Left lung (tissue), 10 donors: ENCODE data around the gene CMTM3. TPM values are rescaled to one million over a fixed set of nuclear protein-coding genes. Genes with fewer than 3 reads are reported as not detected.
"Not testable (repeated sequence)": the region's sequence is repeated elsewhere in the genome, so short reads cannot be mapped to it uniquely, and the experiment has no call there.

ENCODE experiments used
- ATAC-seq: fragments of 200-7000 bp; cut with Tn5 transposase; one replicate; pipeline ENCODE4 v1.9.1; 2020; ENCODE audit warnings: moderate library complexity
- DNase-seq, 4 donors: peaks; one replicate each; pipeline ENCODE4 v3.0.0-alpha.2; 2013 to 2020
- H3K27ac ChIP-seq, 2 donors: fragments of 200-600 bp; sonication (generic) in 1 of 2; one replicate each; pipeline versions ENCODE4 v1.5.0 to v1.8.0; 2020 to 2021
- H3K27me3 ChIP-seq, 2 donors: fragments of 200-600 bp; sonication (generic) in 1 of 2; one replicate each; pipeline versions ENCODE4 v1.5.0 to v1.8.0; 2020 to 2021
- H3K36me3 ChIP-seq, 2 donors: fragments of 200-600 bp; sonication (generic) in 1 of 2; one replicate each; pipeline versions ENCODE4 v1.5.0 to v1.8.0; 2020 to 2021
- H3K4me1 ChIP-seq, 2 donors: fragments of 200-600 bp; one replicate each; pipeline ENCODE4 v1.8.0; 2021
- H3K4me3 ChIP-seq, 2 donors: fragments of 200-600 bp; sonication (generic) in 1 of 2; one replicate each; pipeline versions ENCODE4 v1.5.0 to v1.8.0; 2020 to 2021; ENCODE audit warnings: mild to moderate bottlenecking in 1 of 2
- H3K9me3 ChIP-seq, 2 donors: fragments of 200-600 bp; sonication (generic) in 1 of 2; one replicate each; pipeline versions ENCODE4 v1.5.0 to v1.8.0; 2020 to 2021
- intact Hi-C, 2 donors: fragments of 100-400 bp; cut with DNase I; formaldehyde crosslinking; loops; one replicate each; pipeline versions ENCODE4 v1.11.2 to v1.14.2; 2022
- polyA plus RNA-seq, 6 donors: library from polyadenylated mRNA; unstranded; fragments of 120-200 nt; gene quantifications; one replicate each; pipeline ENCODE4 v1.2.1, GENCODE V29; 2013; ENCODE audit not compliant: insufficient read length in 6 of 6
- total RNA-seq, 2 donors: library from RNA; stranded (reverse); fragmentation: NEBNext Ultra II Directional; extraction: Animal tissue kit (Norgen Biotek cat#: 25700); gene quantifications; one replicate each; pipeline ENCODE4 v1.2.1, GENCODE V29; 2021
- TF ChIP-seq, protein P1 (sequence below), 2 donors: fragments of 200-600 bp; sonication (generic) in 1 of 2; IDR thresholded peaks; one replicate each; pipeline versions ENCODE4 v1.5.0 to v1.8.0; 2021; ENCODE audit warnings: antibody characterized with exemption in 2 of 2
- donor health status: DM: no; HTN: yes; CAD: no.
- donor health status: DM: no; HTN: no; CAD: no.

Gene CMTM3
- total and polyA plus RNA-seq, 8 donors: 42.6 to 102 (median 82.9) TPM

DNA sequence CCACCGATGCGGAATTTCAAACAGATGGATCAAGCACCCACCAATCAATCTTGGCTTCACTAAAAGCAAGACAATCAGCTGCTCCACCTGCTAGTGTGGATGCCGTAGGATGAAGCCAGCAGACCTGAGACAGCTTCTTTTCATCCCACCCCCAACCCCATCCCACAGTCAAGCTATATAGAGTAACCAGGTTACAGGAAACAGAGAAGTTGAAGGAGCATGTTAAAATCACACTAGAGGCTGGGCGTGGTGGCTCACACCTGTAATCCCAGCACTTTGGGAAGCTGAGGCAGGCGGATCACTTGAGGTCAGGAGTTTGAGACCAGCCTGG is 54.3 kb downstream of the CMTM3 start:
- Histone ChIP-seq H3K4me3 (no peak overlapping the region), H3K4me1 (peaks cover 8 to 23% of the 10 kb centered on the region in 2 donors), H3K27ac (no peak overlapping the region), H3K27me3 (no peaks in the 10 kb centered on the region), H3K9me3 (no peaks in the 10 kb centered on the region), H3K36me3 (no peaks in the 10 kb centered on the region)
- ATAC-seq (no peak), DNase-seq (no peak)
- intact Hi-C loops: no loop called here
- TF ChIP-seq, protein P1, sequence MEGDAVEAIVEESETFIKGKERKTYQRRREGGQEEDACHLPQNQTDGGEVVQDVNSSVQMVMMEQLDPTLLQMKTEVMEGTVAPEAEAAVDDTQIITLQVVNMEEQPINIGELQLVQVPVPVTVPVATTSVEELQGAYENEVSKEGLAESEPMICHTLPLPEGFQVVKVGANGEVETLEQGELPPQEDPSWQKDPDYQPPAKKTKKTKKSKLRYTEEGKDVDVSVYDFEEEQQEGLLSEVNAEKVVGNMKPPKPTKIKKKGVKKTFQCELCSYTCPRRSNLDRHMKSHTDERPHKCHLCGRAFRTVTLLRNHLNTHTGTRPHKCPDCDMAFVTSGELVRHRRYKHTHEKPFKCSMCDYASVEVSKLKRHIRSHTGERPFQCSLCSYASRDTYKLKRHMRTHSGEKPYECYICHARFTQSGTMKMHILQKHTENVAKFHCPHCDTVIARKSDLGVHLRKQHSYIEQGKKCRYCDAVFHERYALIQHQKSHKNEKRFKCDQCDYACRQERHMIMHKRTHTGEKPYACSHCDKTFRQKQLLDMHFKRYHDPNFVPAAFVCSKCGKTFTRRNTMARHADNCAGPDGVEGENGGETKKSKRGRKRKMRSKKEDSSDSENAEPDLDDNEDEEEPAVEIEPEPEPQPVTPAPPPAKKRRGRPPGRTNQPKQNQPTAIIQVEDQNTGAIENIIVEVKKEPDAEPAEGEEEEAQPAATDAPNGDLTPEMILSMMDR (IDR thresholded peaks at IDR 0.05): no peak

DNA sequence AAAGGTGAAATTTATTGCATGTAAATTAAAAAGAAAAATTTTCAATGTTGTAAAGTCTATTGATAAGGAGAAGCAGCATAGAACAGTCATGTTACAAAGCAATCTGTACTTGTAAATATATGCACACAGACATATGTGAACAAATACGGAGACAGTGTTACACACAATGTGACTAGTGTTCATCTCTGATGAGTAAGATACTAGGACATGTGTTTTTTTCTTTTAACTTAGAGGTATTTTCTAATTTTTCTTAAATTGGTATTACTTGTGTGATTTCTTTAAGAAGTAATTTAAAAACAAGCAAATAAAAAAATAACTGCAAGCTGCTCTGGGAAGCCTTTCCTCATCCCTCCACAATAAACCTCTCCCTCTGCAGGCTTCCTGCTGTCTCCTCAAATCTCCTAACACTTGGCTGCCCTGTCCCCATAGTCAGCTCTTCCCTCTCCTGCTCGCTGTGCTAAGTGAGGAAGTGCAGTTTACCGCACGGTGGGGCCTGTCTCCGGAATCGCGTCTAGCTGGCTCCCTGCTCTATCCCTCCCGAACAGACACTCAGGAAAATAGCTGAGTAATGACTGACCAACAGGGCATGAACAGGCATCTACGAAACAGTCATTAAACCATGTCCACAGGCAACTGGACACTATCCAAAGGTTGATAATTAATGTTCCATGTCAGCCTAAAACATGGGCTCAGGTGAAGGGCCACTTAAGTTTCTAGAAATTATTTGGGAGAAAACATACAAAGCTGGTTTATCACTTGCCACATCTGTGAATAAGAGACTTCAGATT is 56.1 kb downstream of the CMTM3 start:
- Histone ChIP-seq H3K4me3 (no peak overlapping the region), H3K27me3 (no peaks in the 10 kb centered on the region), H3K36me3 (no peaks in the 10 kb centered on the region), H3K4me1 (peaks cover 8 to 15% of the 10 kb centered on the region in 2 donors), H3K9me3 (no peaks in the 10 kb centered on the region), H3K27ac (peak overlapping the region; percentile 31 to 46)
- ATAC-seq (peak; percentile 97), DNase-seq (peak in 3 of 4 donors; percentile 60 to 83 (median 76))
- intact Hi-C loops: no loop called here
- TF ChIP-seq, protein P1 (IDR thresholded peaks at IDR 0.05): no peak

DNA sequence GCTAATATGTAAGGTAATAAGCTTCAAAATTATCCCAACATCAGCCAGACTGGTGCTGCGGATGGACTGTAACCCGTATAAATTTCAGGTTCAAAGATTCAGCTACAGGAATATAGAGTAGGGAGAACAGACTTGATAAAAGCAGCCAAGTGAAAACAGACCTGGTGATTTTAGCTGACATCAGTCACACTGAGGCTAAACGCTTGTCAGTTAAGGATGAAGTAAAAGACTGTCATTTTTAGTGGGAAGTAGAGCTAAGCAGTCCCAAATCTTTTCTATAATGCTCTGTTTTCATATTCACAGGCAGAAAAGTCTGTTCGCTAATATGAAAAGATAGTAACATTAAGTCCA is 56.7 kb downstream of the CMTM3 start:
- no peak overlapping the region for H3K4me3 ChIP-seq

DNA sequence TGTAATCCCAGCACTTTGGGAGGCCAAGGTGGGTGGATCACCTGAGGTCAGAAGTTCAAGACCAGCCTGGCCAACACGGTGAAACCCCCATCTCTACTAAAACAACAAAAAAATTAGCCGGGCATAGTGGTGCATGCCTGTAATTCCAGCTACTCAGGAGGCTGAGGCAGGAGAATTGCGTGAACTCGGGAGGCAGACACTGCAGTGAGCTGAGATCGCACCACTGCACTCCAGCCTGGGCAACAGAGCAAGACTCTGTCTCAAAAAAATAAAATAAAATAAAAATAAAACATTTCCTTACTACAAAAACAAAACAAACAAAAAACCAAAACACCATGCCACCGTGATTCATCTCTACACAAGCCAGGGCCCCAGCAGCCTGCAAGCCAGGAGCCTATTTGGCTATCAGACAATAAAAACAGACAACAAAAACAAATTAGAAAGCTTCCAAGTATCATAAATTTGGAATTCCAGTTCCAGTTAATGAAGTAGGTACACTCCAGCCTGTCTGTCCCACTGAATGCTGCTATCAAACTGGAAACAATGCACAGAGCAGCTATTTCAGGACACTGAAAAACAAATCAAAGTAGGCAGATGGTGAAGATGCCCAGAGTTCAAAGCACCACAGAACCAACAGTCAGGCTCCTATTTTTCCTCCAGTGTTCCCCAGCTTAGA is 57.3 kb downstream of the CMTM3 start:
- DNase-seq, H3K27ac ChIP-seq, ATAC-seq, H3K27me3 ChIP-seq, H3K4me3 ChIP-seq, H3K9me3 ChIP-seq, H3K36me3 ChIP-seq, intact Hi-C loops: not testable (repeated sequence)
- H3K4me1 ChIP-seq: peaks cover 8 to 15% of the 10 kb centered on the region in 2 donors

More for the DNA sequence above, 56.7 kb downstream of the CMTM3 start:
- peaks cover 8 to 15% of the 10 kb centered on the region in 2 donors for H3K4me1 ChIP-seq
- DNase-seq (no peak), ATAC-seq (peak; percentile 5)
- peak overlapping the region; percentile 31 to 46 for H3K27ac ChIP-seq
- TF ChIP-seq, protein P1 (IDR thresholded peaks at IDR 0.05): no peak
- H3K27me3 ChIP-seq: no peaks in the 10 kb centered on the region
- H3K9me3 ChIP-seq: no peaks in the 10 kb centered on the region
- intact Hi-C loops: no loop called here
- H3K36me3 ChIP-seq: no peaks in the 10 kb centered on the region

DNA sequence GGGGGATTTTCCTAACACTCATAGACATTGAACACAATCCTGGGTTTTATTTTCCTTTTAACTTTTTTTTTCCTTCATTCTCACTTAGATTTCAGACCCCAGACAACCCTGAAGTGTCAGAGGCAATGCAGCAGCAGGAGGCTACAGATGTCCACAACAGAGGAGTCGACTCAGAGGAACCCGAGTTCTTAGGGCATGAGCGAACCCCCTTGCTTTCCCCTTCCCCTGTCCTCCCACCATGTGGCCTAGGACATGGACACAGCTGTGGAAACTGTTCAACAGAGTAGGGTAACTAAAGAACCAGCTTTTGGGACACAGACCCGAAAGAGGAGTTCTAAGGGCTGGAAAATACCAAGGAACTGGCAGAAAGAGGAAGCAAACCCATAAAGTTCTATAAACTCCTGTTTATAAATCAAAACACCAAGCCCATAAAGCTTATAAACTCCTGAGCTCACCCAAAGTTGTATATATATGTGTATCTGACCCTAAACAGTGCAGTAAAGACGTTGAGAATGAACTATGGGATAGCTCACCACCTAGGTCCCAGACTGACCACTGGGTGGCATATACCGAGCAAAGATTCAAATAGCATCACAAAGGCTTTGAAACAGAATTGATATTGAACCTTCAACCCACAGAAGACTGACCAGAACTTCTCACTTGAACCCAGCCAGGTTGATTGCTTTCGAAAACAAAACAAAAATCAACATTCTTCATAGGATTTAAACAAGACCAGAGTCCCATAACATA is 58.1 kb downstream of the CMTM3 start:
- Histone ChIP-seq H3K27me3 (no peaks in the 10 kb centered on the region), H3K4me1 (peaks cover 8 to 15% of the 10 kb centered on the region in 2 donors), H3K36me3 (no peaks in the 10 kb centered on the region), H3K4me3 (no peak overlapping the region), H3K9me3 (no peaks in the 10 kb centered on the region), H3K27ac (no peak overlapping the region)
- ATAC-seq (peak; percentile 57), DNase-seq (peak in 1 of 4 donors; percentile 30)
- intact Hi-C loops: no loop called here
- TF ChIP-seq, protein P1 (IDR thresholded peaks at IDR 0.05): peak; percentile 20 to 38

Other genes starting within 250 kb of the CMTM3 start
- 10 to 100 TPM; 77.2 to 86.5 TPM for gene CDH5, start 238.0 kb upstream of the CMTM3 start, total RNA-seq
- 100 to 1,000 TPM; 145 to 179 (median 156) TPM for gene CDH5, start 238.0 kb upstream of the CMTM3 start, polyA plus RNA-seq
- gene BEAN1, start 177.4 kb upstream of the CMTM3 start, total RNA-seq: 1 to 10 TPM in 1 of 2 donors, under 1 TPM in 1; 0.65 to 2.0 TPM
- gene BEAN1, start 177.4 kb upstream of the CMTM3 start, polyA plus RNA-seq: 10 to 100 TPM; 10.1 to 13.6 (median 11.9) TPM
- 10 to 100 TPM; 38.4 to 41.2 TPM for gene TK2, start 54.6 kb upstream of the CMTM3 start, total RNA-seq
- 10 to 100 TPM; 31.4 to 36.8 (median 34.3) TPM for gene TK2, start 54.6 kb upstream of the CMTM3 start, polyA plus RNA-seq
- gene CKLF, start 52.1 kb upstream of the CMTM3 start, total RNA-seq: 10 to 100 TPM; 42.3 to 66.3 TPM
- gene CKLF, start 52.1 kb upstream of the CMTM3 start, polyA plus RNA-seq: 10 to 100 TPM; 41.6 to 54.6 (median 42.9) TPM
- 10 to 100 TPM in 1 of 2 donors, 1 to 10 TPM in 1; 5.7 to 10.0 TPM for gene CMTM1, start 38.3 kb upstream of the CMTM3 start, total RNA-seq
- 10 to 100 TPM in 1 of 6 donors, 1 to 10 TPM in 5; 7.4 to 10.1 (median 9.5) TPM for gene CMTM1, start 38.3 kb upstream of the CMTM3 start, polyA plus RNA-seq
- 1 to 10 TPM in 1 of 2 donors, under 1 TPM in 1; 0.52 to 5.4 TPM for gene CMTM2, start 25.2 kb upstream of the CMTM3 start, total RNA-seq
- gene CMTM2, start 25.2 kb upstream of the CMTM3 start, polyA plus RNA-seq: 1 to 10 TPM in 3 of 6 donors, under 1 TPM in 3; 0.77 to 2.1 (median 0.96) TPM
- gene CMTM4, start 92.0 kb downstream of the CMTM3 start, total RNA-seq: 10 to 100 TPM; 64.0 to 72.3 TPM
- gene CMTM4, start 92.0 kb downstream of the CMTM3 start, polyA plus RNA-seq: 10 to 100 TPM; 25.2 to 36.5 (median 32.7) TPM
- gene DYNC1LI2, start 146.9 kb downstream of the CMTM3 start, total RNA-seq: 100 to 1,000 TPM; 118 to 141 TPM
- gene DYNC1LI2, start 146.9 kb downstream of the CMTM3 start, polyA plus RNA-seq: 100 to 1,000 TPM; 137 to 162 (median 147) TPM
- gene TERB1, start 196.9 kb downstream of the CMTM3 start, total RNA-seq: not detected
- gene TERB1, start 196.9 kb downstream of the CMTM3 start, polyA plus RNA-seq: under 1 TPM; 0.07 to 0.46 (median 0.13) TPM
- gene NAE1, start 226.3 kb downstream of the CMTM3 start, total RNA-seq: 10 to 100 TPM; 41.8 to 45.2 TPM
- 10 to 100 TPM; 79.1 to 98.9 (median 88.1) TPM for gene NAE1, start 226.3 kb downstream of the CMTM3 start, polyA plus RNA-seq
- gene CA7, start 239.7 kb downstream of the CMTM3 start, total RNA-seq: not detected
- not detected for gene CA7, start 239.7 kb downstream of the CMTM3 start, polyA plus RNA-seq